Endothelial cell of umbilical vein (primary cell): ENCODE results near the gene SRCAP. TPM values are rescaled to one million over a fixed set of nuclear protein-coding genes. Genes with fewer than 3 reads are reported as not detected.

Experiments used
- BruUV-seq: library from RNA; stranded (reverse); fragments of 400-500 nt; replicated peaks from 2 replicates; lab custom pipeline; 2021; lab: Mats Ljungman, UMichigan
- CTCF ChIA-PET: fragments of 300-600, 350-600 bp; sonication (Branson Sonifier 250); formaldehyde crosslinking; loops from one replicate; lab custom pipeline; 2021; ENCODE audit warnings: antibody characterized with exemption, inconsistent platforms; lab: Charles Lee
- POLR2A ChIA-PET: fragments of 300-600, 350-600 bp; sonication (Branson Sonifier 250); formaldehyde crosslinking; loops from one replicate; lab custom pipeline; 2021; ENCODE audit warnings: antibody characterized with exemption, inconsistent platforms; lab: Charles Lee
- DNase-seq: peaks from one replicate; pipeline ENCODE4 v3.0.0-alpha.2; 2011; ENCODE audit warnings: low read depth, low spot score
- FAIRE-seq: peaks from 2 replicates; lab custom pipeline; 2011; peaks lifted over from hg19 to GRCh38; lab: Jason Lieb, UNC
- H2AFZ ChIP-seq: 2 replicates; pipeline ENCODE4 v1.6.0; 2012; ENCODE audit warnings: low read depth, low read length, control low read depth, inconsistent platforms
- H3K27ac ChIP-seq: 2 replicates; pipeline ENCODE4 v1.5.1; 2011; ENCODE audit warnings: low read depth, mild to moderate bottlenecking, control low read depth, low read length, moderate library complexity; ENCODE audit not compliant: insufficient read depth
- H3K27me3 ChIP-seq, 2 experiments: 2 replicates each; pipeline versions ENCODE4 v1.6.0 to v1.6.1; 2011; ENCODE audit warnings: low read length in 2 of 2, mixed read lengths in 1 of 2; ENCODE audit not compliant: control insufficient read depth in 2 of 2, insufficient read depth in 2 of 2
- H3K36me3 ChIP-seq, 2 experiments: 2 replicates in 1 of 2; 3 replicates in 1 of 2; pipeline ENCODE4 v1.5.1; 2011; ENCODE audit warnings: low read length in 2 of 2, mild to moderate bottlenecking in 1 of 2, moderate library complexity in 1 of 2; ENCODE audit not compliant: control insufficient read depth in 2 of 2, insufficient read depth in 2 of 2; ENCODE audit errors: extremely low read depth in 1 of 2
- H3K4me1 ChIP-seq: 3 replicates; pipeline ENCODE4 v1.5.1; 2011; ENCODE audit warnings: mild to moderate bottlenecking, low read length; ENCODE audit not compliant: control insufficient read depth, insufficient read depth; ENCODE audit errors: extremely low read depth
- H3K4me2 ChIP-seq: 2 replicates; pipeline ENCODE4 v1.6.1; 2011; ENCODE audit warnings: low read length, control low read depth, mixed read lengths; ENCODE audit not compliant: insufficient read depth
- H3K4me3 ChIP-seq, 3 experiments: fragments of 200-600 bp in 1 of 3; sonication (generic), shearing (Covaris generic) in 1 of 3; replicated peaks in 1 of 3; 2 replicates each; pipeline ENCODE4 v1.5.1; 2011 to 2016; ENCODE audit warnings: control low read depth in 3 of 3, low read length in 3 of 3, mild to moderate bottlenecking in 2 of 3, inconsistent platforms in 1 of 3, low read depth in 1 of 3, moderate library complexity in 1 of 3; ENCODE audit not compliant: insufficient read depth in 1 of 3
- H3K79me2 ChIP-seq: 2 replicates; pipeline ENCODE4 v1.6.0; 2012; ENCODE audit warnings: low read length, inconsistent platforms; ENCODE audit not compliant: control insufficient read depth, insufficient read depth
- H3K9ac ChIP-seq: replicated peaks from 2 replicates; pipeline ENCODE3; 2011; ENCODE audit warnings: low read length, control low read depth; ENCODE audit not compliant: insufficient read depth; ENCODE audit errors: extremely low read depth
- H3K9me1 ChIP-seq: replicated peaks from 3 replicates; pipeline ENCODE4 v1.6.0; 2011; ENCODE audit warnings: mild to moderate bottlenecking, low read length; ENCODE audit not compliant: control insufficient read depth, insufficient read depth; ENCODE audit errors: extremely low read depth
- H3K9me3 ChIP-seq: replicated peaks from 2 replicates; pipeline ENCODE4 v1.5.1; 2012; ENCODE audit warnings: low read length, inconsistent platforms; ENCODE audit not compliant: control insufficient read depth, insufficient read depth
- H4K20me1 ChIP-seq: replicated peaks from 2 replicates; pipeline ENCODE3; 2011; ENCODE audit warnings: mild to moderate bottlenecking, low read length; ENCODE audit not compliant: control insufficient read depth, insufficient read depth; ENCODE audit errors: extremely low read depth
- GATA2 ChIP-seq: IDR thresholded peaks from 2 replicates; pipeline ENCODE4 v1.7.0; 2011; ENCODE audit warnings: low read depth, mild to moderate bottlenecking, moderate library complexity, mixed read lengths, low read length; ENCODE audit not compliant: insufficient read length, insufficient read depth
- JUN ChIP-seq: IDR thresholded peaks from 2 replicates; pipeline ENCODE4 v1.6.1; 2011; ENCODE audit warnings: borderline replicate concordance, low read depth; ENCODE audit not compliant: insufficient read length, insufficient read depth
- MAX ChIP-seq: IDR thresholded peaks from 2 replicates; pipeline ENCODE4 v1.6.1; 2011; ENCODE audit not compliant: insufficient read depth, insufficient read length
- MYC ChIP-seq: IDR thresholded peaks from one replicate; pipeline ENCODE4 v1.6.1; 2011; ENCODE audit warnings: mild to moderate bottlenecking, low read depth, low read length
- POLR2AphosphoS5 ChIP-seq: IDR thresholded peaks from 2 replicates; pipeline ENCODE4 v1.6.1; 2012; ENCODE audit warnings: low read depth, mild to moderate bottlenecking, control low read depth, low read length, moderate library complexity; ENCODE audit not compliant: insufficient read depth
- dilution Hi-C: fragments of 300-500 bp; cut with MboI; formaldehyde crosslinking; loops from one replicate; pipeline ENCODE4 v1.15.0; 2019; ENCODE audit warnings: low sequenced_read_pairs; ENCODE audit not compliant: extremely low pct_ligation_motif_present
- intact Hi-C: fragments of 100-400 bp; cut with micrococcal nuclease; formaldehyde crosslinking; loops from one replicate; pipeline ENCODE4 v1.10.0; 2022
- polyA plus RNA-seq, 4 experiments: library from polyadenylated mRNA; depleted of rRNA in 3 of 4; stranded (reverse) in 3 of 4; unstranded in 1 of 4; fragments of >200 nt; gene quantifications; 2 replicates each; pipeline versions ENCODE4 v1.2.1 to v1.2.3, GENCODE V29; 2011 to 2012; ENCODE audit warnings: missing spikeins in 1 of 4
- total RNA-seq: library from RNA; stranded (reverse); gene quantifications from 2 replicates; pipeline ENCODE4 v1.2.3, GENCODE V29; 2021

SRCAP gene
- total and polyA plus RNA-seq, 2 donors (not counting 3 experiments of a cell fraction or from before 2014, with no cell fraction given): 11.0 to 77.7 TPM

- H3K9me1 ChIP-seq: no peaks in the 10 kb centered on the region
Observed at GRCh38 chr16:30706046-30706445, 7.1 kb downstream of the SRCAP start.

GRCh38 chr16:30710971-30711370, 12.0 kb downstream of the SRCAP start:
- FAIRE-seq: no peak
- H3K27me3 ChIP-seq: no peaks in the 10 kb centered on the region
- no peak overlapping the region for H2AFZ ChIP-seq
- no TSS peak for BruUV-seq
- no peaks in the 10 kb centered on the region for H3K9me1 ChIP-seq
- no peak overlapping the region for H3K27ac ChIP-seq
- peaks cover 10% of the 10 kb centered on the region for H3K79me2 ChIP-seq
- no peak overlapping the region for H3K9ac ChIP-seq
- peaks cover 5% of the 10 kb centered on the region for H3K4me1 ChIP-seq
- no peak overlapping the region for H3K4me3 ChIP-seq
- H3K9me3 ChIP-seq: no peaks in the 10 kb centered on the region
- H4K20me1 ChIP-seq: no peaks in the 10 kb centered on the region
- POLR2A ChIA-PET: no interaction called here
- H3K4me2 ChIP-seq: no peak overlapping the region
- peaks cover 60 to 69% of the 10 kb centered on the region in 2 experiments for H3K36me3 ChIP-seq
- no peak for DNase-seq
- CTCF ChIA-PET: no interaction called here
- dilution Hi-C loops (no loop called here), intact Hi-C loops (no loop called here)
- TF ChIP-seq POLR2AphosphoS5: no peak
- no peak for TF ChIP-seq GATA2

More at GRCh38 chr16:30706046-30706445, 7.1 kb downstream of the SRCAP start:
- Histone ChIP-seq H3K27me3 (no peaks in the 10 kb centered on the region), H3K36me3 (peaks cover 46 to 68% of the 10 kb centered on the region in 2 experiments), H3K79me2 (peaks cover 10% of the 10 kb centered on the region), H3K4me1 (no peaks in the 10 kb centered on the region), H2AFZ (no peak overlapping the region), H3K4me3 (no peak overlapping the region), H3K9me3 (no peaks in the 10 kb centered on the region), H3K27ac (no peak overlapping the region), H3K4me2 (no peak overlapping the region), H4K20me1 (no peaks in the 10 kb centered on the region), H3K9ac (no peak overlapping the region)
- DNase-seq (no peak), FAIRE-seq (no peak)
- BruUV-seq: no TSS peak
- TF ChIP-seq MAX (no peak), JUN (no peak), GATA2 (no peak), MYC (no peak)
- dilution Hi-C loops (no loop called here), intact Hi-C loops (no loop called here)
- CTCF ChIA-PET: interaction anchor here (1.6 kb wide), 1 partner anchor 12 kb away, joined by 5 read pairs; no protein-coding TSS in a partner anchor
- POLR2A ChIA-PET: no interaction called here
